Mesothelial cell of epicardium (in vitro differentiated cells): ENCODE results near the gene TMEM208. TPM values are rescaled to one million over a fixed set of nuclear protein-coding genes. Genes with fewer than 3 reads are reported as not detected.
A peak's percentile ranks its signal among the peaks of the same experiment; 100 is the strongest.

Experiments used
- DNase-seq, 2 experiments: peaks; one replicate each; pipeline ENCODE4 v3.0.0; 2021; ENCODE audit warnings: low spot score in 2 of 2; ENCODE audit not compliant: unreplicated experiment in 2 of 2
- H3K27ac Mint-ChIP-seq: 2 replicates; pipeline ENCODE4 v1.8.0; 2021; ENCODE audit warnings: mixed read lengths
- H3K27me3 Mint-ChIP-seq: 2 replicates; pipeline ENCODE4 v1.8.0; 2021; ENCODE audit warnings: low read depth, mixed read lengths
- H3K36me3 Mint-ChIP-seq: 2 replicates; pipeline ENCODE4 v1.8.0; 2021; ENCODE audit warnings: mixed read lengths
- H3K4me1 Mint-ChIP-seq: 2 replicates; pipeline ENCODE4 v1.8.0; 2021; ENCODE audit warnings: mixed read lengths
- H3K4me3 Mint-ChIP-seq: 2 replicates; pipeline ENCODE4 v1.8.0; 2021; ENCODE audit warnings: mild to moderate bottlenecking, moderate library complexity, mixed read lengths
- H3K9me3 Mint-ChIP-seq: 2 replicates; pipeline ENCODE4 v1.8.0; 2021; ENCODE audit warnings: mixed read lengths
- total RNA-seq: library from RNA; stranded (reverse); gene quantifications from 3 replicates; pipeline ENCODE4 v1.2.1, GENCODE V29; 2021
- TF ChIP-seq, protein P1 (sequence below): fragments of 200-600 bp; sonication (generic); IDR thresholded peaks from one replicate; pipeline ENCODE4 v1.5.0; 2021; ENCODE audit warnings: antibody characterized with exemption; ENCODE audit not compliant: unreplicated experiment

The TMEM208 gene
- total RNA-seq, 1 donor from 2014 or later, result 36.3 TPM

- Mint-ChIP-seq H3K4me3 (peak within 1 kb of the TSS; percentile 69), H3K36me3 (peaks cover 14% of the 10 kb centered on the region), H3K4me1 (peaks cover 6% of the 10 kb centered on the region), H3K27me3 (peaks cover 5% of the 10 kb centered on the region), H3K27ac (no peak within 1 kb of the TSS), H3K9me3 (no peaks in the 10 kb centered on the region)
- DNase-seq, result peak in 1 of 2 experiments; percentile 47
- TF ChIP-seq, protein P1, sequence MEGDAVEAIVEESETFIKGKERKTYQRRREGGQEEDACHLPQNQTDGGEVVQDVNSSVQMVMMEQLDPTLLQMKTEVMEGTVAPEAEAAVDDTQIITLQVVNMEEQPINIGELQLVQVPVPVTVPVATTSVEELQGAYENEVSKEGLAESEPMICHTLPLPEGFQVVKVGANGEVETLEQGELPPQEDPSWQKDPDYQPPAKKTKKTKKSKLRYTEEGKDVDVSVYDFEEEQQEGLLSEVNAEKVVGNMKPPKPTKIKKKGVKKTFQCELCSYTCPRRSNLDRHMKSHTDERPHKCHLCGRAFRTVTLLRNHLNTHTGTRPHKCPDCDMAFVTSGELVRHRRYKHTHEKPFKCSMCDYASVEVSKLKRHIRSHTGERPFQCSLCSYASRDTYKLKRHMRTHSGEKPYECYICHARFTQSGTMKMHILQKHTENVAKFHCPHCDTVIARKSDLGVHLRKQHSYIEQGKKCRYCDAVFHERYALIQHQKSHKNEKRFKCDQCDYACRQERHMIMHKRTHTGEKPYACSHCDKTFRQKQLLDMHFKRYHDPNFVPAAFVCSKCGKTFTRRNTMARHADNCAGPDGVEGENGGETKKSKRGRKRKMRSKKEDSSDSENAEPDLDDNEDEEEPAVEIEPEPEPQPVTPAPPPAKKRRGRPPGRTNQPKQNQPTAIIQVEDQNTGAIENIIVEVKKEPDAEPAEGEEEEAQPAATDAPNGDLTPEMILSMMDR, result peak; percentile 60
These were observed 27.7 kb upstream of the TMEM208 start, which contains the start of gene ELMO3 for GRCh38 chr16:67199011-67199807. TSS of gene ELMO3 (plus strand) at chr16:67199131. CDS start at chr16:67199327, 196 bp downstream.

- Mint-ChIP-seq H3K36me3 (peaks cover 14% of the 10 kb centered on the region), H3K27ac (no peak overlapping the region), H3K4me3 (peak overlapping the region; percentile 69), H3K27me3 (peaks cover 5% of the 10 kb centered on the region), H3K4me1 (peaks cover 6% of the 10 kb centered on the region), H3K9me3 (no peaks in the 10 kb centered on the region)
- TF ChIP-seq, protein P1, result peak; percentile 22
- no peak for DNase-seq
These were observed 27.1 kb upstream of the TMEM208 start for GRCh38 chr16:67199808-67200198.

DNA sequence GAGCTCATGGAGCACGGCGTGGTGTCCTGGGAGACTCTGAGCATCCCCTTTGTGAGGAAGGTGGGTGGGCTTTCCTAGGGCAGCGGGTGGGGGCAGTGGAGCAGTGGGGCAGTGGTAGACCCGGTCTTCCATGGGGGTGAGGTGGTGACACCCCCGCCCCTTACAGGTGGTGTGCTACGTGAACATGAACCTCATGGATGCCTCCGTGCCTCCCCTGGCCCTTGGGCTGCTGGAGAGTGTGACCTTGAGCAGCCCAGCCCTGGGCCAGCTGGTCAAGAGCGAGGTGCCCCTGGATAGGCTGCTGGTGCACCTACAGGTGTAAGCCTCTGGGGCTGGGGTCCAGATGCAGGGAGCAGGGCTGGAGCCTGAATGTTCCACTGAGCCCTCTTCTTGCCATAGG, 26.4 kb upstream of the TMEM208 start:
- TF ChIP-seq, protein P1, result no peak
- H3K36me3 Mint-ChIP-seq, result peaks cover 14% of the 10 kb centered on the region
- H3K27me3 Mint-ChIP-seq, result peaks cover 5% of the 10 kb centered on the region
- no peak for DNase-seq
- no peak overlapping the region for H3K27ac Mint-ChIP-seq
- H3K4me1 Mint-ChIP-seq, result peaks cover 6% of the 10 kb centered on the region
- H3K9me3 Mint-ChIP-seq, result no peaks in the 10 kb centered on the region
- peak overlapping the region; percentile 69 for H3K4me3 Mint-ChIP-seq

DNA sequence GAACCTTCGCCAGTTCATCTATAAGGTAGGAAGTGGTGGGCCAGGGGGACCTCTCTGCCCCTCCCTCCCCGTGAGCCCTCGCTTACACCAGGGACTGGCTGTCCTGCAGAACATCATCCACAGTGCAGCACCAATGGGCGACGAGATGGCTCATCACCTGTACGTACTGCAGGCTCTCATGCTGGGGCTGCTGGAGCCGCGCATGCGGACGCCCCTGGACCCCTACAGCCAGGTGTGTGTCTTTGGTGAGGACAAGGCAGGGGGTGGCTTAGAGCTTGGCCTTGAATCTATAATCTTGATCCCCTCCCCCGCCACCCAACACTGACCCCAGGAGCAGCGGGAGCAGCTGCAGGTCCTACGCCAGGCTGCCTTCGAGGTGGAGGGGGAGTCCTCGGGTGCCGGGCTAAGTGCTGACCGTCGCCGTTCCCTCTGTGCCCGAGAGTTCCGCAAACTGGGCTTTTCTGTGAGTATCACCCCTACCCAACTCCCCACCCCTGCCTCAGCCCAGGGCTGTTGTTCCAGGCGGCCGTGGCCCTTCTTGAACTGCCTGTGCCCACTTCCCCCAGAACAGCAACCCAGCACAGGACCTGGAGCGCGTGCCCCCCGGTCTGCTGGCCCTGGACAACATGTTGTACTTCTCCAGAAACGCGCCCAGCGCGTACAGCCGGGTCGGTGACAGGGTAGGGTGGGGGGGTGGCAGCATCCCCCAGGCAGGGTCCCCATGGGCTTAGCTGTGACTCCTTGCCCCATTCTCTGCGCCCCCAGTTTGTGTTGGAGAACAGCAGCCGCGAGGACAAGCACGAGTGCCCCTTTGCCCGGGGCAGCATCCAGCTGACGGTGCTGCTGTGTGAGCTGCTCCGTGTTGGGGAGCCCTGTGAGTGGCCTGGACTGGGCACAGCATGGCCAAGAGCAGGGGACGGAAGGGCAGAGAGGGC, 25.3 kb upstream of the TMEM208 start:
- peaks cover 3% of the 10 kb centered on the region for H3K36me3 Mint-ChIP-seq
- H3K4me3 Mint-ChIP-seq, result no peak overlapping the region
- H3K9me3 Mint-ChIP-seq, result no peaks in the 10 kb centered on the region
- no peak for DNase-seq
- peaks cover 5% of the 10 kb centered on the region for H3K27me3 Mint-ChIP-seq
- H3K4me1 Mint-ChIP-seq, result peaks cover 6% of the 10 kb centered on the region
- no peak overlapping the region for H3K27ac Mint-ChIP-seq
- TF ChIP-seq, protein P1, result no peak

GRCh38 chr16:67202426-67202825, 24.5 kb upstream of the TMEM208 start:
- H3K27me3 Mint-ChIP-seq, result peaks cover 5% of the 10 kb centered on the region
- no peak overlapping the region for H3K4me3 Mint-ChIP-seq
- no peaks in the 10 kb centered on the region for H3K9me3 Mint-ChIP-seq
- H3K36me3 Mint-ChIP-seq, result no peaks in the 10 kb centered on the region
- TF ChIP-seq, protein P1, result no peak
- no peak for DNase-seq
- H3K4me1 Mint-ChIP-seq, result peaks cover 6% of the 10 kb centered on the region
- H3K27ac Mint-ChIP-seq, result no peak overlapping the region
